SK-N-DZ (cell line): Measurements from ENCODE around the gene TNIP3.

Experiments used
- DNase-seq: peaks from one replicate; pipeline ENCODE4 v3.0.0-alpha.2; 2015; ENCODE audit warnings: low spot score

TNIP3 gene

GRCh38 chr4:121139533-121140222 lies 24.4 kb downstream of the TNIP3 start:
- no peak for DNase-seq

GRCh38 chr4:121138039-121138825 lies 25.9 kb downstream of the TNIP3 start:
- DNase-seq = no peak

- no peak for DNase-seq
Measured at GRCh38 chr4:121130326-121130660, 33.8 kb downstream of the TNIP3 start.

GRCh38 chr4:121129606-121130325 lies 34.4 kb downstream of the TNIP3 start:
- DNase-seq = no peak

- DNase-seq = peak; percentile 37
Measured at GRCh38 chr4:121127100-121127499, 37.0 kb downstream of the TNIP3 start.

GRCh38 chr4:121126449-121127006 lies 37.6 kb downstream of the TNIP3 start:
- peak; percentile 89 for DNase-seq

- DNase-seq = no peak
Measured at GRCh38 chr4:121125498-121125885, 38.6 kb downstream of the TNIP3 start.

- DNase-seq = no peak
Measured at GRCh38 chr4:121122661-121123060, 41.5 kb downstream of the TNIP3 start.

GRCh38 chr4:121119715-121120114 lies 44.4 kb downstream of the TNIP3 start:
- DNase-seq = no peak

- no peak for DNase-seq
Measured at GRCh38 chr4:121118344-121118743, 45.8 kb downstream of the TNIP3 start.

GRCh38 chr4:121114756-121115155 lies 49.4 kb downstream of the TNIP3 start:
- no peak for DNase-seq

GRCh38 chr4:121112530-121112929 lies 51.6 kb downstream of the TNIP3 start:
- DNase-seq = no peak

GRCh38 chr4:121108557-121108956 lies 55.6 kb downstream of the TNIP3 start:
- no peak for DNase-seq

- DNase-seq = no peak
Measured at GRCh38 chr4:121107507-121107906, 56.6 kb downstream of the TNIP3 start.

GRCh38 chr4:121100093-121100775 lies 63.9 kb downstream of the TNIP3 start:
- no peak for DNase-seq

- no peak for DNase-seq
Measured at GRCh38 chr4:121098266-121098665, 65.9 kb downstream of the TNIP3 start.

- peak; percentile 20 for DNase-seq
Measured at GRCh38 chr4:121096629-121097028, 67.5 kb downstream of the TNIP3 start.

- DNase-seq = no peak
Measured at GRCh38 chr4:121096191-121096590, 67.9 kb downstream of the TNIP3 start.

- DNase-seq = no peak
Measured at GRCh38 chr4:121094297-121094966, 69.7 kb downstream of the TNIP3 start.

- no peak for DNase-seq
Measured at GRCh38 chr4:121093261-121093660, 70.9 kb downstream of the TNIP3 start.

- no peak for DNase-seq
Measured at GRCh38 chr4:121091941-121092340, 72.2 kb downstream of the TNIP3 start.
